ENCODE measurements around the gene CMTM2.
A peak's percentile ranks its signal among the peaks of the same experiment; 100 is the strongest.

Gene CMTM2

DNA sequence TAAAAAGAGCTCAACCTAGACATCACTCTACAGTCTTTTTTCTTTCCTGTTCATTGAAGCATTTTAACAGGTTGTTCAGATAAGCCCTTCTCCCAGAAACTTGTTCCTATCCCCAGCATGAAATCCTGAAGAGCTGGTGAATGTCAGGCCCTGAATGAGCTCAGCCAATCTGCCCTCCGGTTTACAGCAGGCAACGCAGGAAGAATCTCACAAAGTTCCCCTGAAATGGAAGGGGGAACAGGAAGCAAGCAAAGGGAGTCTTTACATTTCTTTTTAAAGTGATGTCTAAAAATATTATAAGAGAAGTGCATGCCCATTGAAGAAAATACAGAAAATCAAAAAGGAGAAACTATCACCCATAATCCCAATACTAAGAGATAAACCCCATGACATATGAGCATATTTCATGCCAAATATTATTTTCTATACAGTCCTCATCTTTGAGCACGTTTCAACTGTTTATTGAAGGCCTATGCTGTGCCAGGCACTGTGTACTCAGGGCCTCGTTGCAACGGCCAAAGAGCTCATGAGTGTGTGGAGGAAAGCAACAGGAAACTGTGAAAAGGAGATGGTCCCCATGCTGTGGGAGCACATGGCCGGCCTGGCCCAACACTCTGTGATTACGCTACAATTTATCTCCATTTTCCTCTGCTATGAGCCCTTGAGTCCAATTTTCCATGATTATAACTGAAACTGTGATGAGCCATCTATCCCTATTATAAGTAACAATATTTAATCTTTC is 35.1 kb upstream of the CMTM2 start:
- Mint-ChIP-seq H3K27ac (no peak overlapping the region), H3K27me3 (ENCODE audit: low read depth) (no peaks in the 10 kb centered on the region), H3K36me3 (ENCODE audit: low read depth) (peaks cover 35% of the 10 kb centered on the region), H3K4me1 (peaks cover 23% of the 10 kb centered on the region), H3K4me3 (no peak overlapping the region), H3K9me3 (no peaks in the 10 kb centered on the region)
- TF ChIP-seq, protein P1, sequence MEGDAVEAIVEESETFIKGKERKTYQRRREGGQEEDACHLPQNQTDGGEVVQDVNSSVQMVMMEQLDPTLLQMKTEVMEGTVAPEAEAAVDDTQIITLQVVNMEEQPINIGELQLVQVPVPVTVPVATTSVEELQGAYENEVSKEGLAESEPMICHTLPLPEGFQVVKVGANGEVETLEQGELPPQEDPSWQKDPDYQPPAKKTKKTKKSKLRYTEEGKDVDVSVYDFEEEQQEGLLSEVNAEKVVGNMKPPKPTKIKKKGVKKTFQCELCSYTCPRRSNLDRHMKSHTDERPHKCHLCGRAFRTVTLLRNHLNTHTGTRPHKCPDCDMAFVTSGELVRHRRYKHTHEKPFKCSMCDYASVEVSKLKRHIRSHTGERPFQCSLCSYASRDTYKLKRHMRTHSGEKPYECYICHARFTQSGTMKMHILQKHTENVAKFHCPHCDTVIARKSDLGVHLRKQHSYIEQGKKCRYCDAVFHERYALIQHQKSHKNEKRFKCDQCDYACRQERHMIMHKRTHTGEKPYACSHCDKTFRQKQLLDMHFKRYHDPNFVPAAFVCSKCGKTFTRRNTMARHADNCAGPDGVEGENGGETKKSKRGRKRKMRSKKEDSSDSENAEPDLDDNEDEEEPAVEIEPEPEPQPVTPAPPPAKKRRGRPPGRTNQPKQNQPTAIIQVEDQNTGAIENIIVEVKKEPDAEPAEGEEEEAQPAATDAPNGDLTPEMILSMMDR (IDR thresholded peaks at IDR 0.05; ENCODE audit: unreplicated experiment in 3 of 3), result no peak

DNA sequence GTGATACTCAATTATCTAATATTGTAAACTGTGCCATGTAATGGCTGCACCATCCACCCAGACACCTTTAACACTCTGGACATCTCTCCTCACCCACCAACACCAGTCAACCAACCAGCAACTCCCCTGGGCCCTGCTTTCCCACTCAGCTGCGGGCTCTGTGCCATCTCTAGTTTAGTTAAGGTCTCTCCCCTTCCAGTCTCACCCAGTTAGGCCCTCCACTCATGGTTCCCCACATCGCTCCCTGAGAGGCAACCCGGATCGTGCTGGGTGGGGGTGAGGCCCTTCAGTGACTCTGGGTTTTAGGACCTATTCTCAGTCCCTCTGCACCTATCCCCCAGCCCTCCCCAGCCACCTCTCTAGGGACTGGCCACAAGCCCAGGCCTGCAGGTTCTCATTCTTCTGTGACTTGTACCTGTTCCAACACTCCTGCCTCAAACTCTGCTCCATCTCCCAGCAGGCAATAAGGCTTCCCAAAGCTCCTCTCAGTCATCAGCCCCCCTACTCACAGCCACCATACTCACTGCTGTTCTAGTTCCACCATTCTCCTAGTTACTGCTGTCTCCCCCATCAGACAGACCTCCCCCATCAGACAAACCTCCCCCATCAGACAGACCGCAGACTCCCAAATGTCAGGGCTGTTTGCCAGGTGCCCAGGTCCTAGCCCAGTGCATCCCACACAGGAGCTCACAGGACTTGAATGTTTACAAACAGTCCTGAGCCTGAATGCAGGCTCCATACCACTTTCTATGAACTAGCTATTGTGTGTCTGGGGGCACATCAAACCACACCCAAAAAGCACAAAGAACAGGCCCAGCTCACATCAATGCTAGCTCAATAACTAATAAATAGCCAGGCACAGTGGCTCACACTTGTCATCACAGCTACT is 31.9 kb upstream of the CMTM2 start:
- peak overlapping the region; percentile 58 to 93 (median 79) for H3K27ac Mint-ChIP-seq
- H3K4me1 Mint-ChIP-seq, result peaks cover 35% of the 10 kb centered on the region
- H3K27me3 Mint-ChIP-seq (ENCODE audit: low read depth), result no peaks in the 10 kb centered on the region
- TF ChIP-seq, protein P1 (IDR thresholded peaks at IDR 0.05; ENCODE audit: unreplicated experiment in 3 of 3), result no peak
- H3K4me3 Mint-ChIP-seq, result peak overlapping the region; percentile 69 to 82 (median 80)
- no peaks in the 10 kb centered on the region for H3K9me3 Mint-ChIP-seq
- H3K36me3 Mint-ChIP-seq (ENCODE audit: low read depth), result peaks cover 28% of the 10 kb centered on the region

GRCh38 chr16:66548068-66548467 is 31.2 kb upstream of the CMTM2 start:
- no peaks in the 10 kb centered on the region for H3K9me3 Mint-ChIP-seq
- TF ChIP-seq, protein P1 (IDR thresholded peaks at IDR 0.05; ENCODE audit: unreplicated experiment in 3 of 3), result no peak
- peaks cover 31% of the 10 kb centered on the region for H3K36me3 Mint-ChIP-seq (ENCODE audit: low read depth)
- peaks cover 37% of the 10 kb centered on the region for H3K4me1 Mint-ChIP-seq
- H3K4me3 Mint-ChIP-seq, result peak overlapping the region; percentile 69 to 82 (median 80)
- H3K27ac Mint-ChIP-seq, result peak overlapping the region; percentile 79 to 93 (median 79)
- no peaks in the 10 kb centered on the region for H3K27me3 Mint-ChIP-seq (ENCODE audit: low read depth)

DNA sequence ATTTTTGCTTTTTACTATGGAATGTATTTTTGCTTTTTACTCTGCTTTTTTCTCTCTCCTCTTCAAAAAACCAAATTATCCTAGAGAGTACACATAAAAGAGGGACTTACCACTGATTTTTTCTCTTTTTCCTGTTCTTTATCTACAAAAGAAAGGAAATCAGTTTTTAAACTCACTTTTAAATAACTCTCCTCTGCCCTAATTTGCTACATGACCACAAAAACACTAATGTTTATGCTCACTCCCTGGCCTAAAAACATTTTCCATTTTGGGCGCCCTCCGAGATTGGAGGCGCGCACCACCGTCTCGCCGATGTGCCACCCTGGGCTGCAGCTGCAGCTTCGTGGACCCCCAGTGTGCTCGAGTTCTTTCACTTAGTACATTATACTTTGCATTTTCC is 30.4 kb upstream of the CMTM2 start:
- Mint-ChIP-seq H3K27ac (peak overlapping the region; percentile 79 to 93 (median 79)), H3K27me3 (ENCODE audit: low read depth) (no peaks in the 10 kb centered on the region), H3K4me1 (peaks cover 45% of the 10 kb centered on the region), H3K36me3 (ENCODE audit: low read depth) (peaks cover 38% of the 10 kb centered on the region), H3K9me3 (no peaks in the 10 kb centered on the region), H3K4me3 (peak overlapping the region; percentile 80 to 82 (median 81))
- TF ChIP-seq, protein P1 (IDR thresholded peaks at IDR 0.05; ENCODE audit: unreplicated experiment in 3 of 3), result no peak

DNA sequence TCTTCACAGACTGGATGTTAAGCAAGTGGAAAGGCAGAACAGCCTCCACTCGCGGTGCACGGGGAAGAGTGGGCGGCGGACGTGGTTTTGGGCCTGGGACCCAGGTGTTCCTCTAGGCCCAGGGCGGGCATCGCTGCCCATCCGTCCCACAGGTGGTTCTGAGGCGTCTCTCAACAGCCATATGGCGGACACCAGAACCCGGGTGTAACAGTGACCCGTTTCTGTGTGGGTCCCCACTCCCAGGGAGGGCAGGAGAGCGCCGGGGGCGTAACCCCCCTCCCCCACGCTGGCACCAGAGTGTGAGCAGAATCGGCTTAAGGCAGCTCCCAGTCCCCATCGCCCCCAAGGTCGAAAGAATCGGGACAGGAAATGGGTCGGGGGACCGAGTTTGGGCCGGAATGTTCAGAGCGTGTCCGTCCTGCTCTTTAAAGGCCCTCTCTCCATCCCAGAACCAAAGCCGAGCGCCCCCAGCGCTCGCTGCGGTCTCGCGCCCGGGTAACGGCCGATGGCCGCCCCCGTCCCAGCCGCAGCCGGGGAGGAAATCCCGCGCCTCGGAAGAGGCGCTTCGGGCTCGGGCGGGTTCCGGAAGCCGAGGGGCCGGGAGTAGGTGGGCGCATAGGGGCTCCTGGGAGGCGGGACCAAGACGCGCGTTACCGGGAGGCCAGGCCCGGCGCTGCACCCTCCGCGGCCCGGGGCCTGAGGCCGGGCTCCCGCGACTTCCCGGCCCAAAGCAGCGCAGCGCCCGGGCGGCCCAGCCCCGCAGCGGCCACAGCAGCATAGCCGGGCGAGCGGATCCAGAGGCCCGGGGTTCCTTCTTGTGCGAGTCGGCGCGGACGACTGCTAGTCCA is 29.8 kb upstream of the CMTM2 start, which contains the start of gene TK2:
TSS of gene TK2 (minus strand) at position 839 of the 848 bp plus-strand sequence. CDS start at position 778, 61 bp downstream.
- TF ChIP-seq, protein P1 (IDR thresholded peaks at IDR 0.05; ENCODE audit: unreplicated experiment in 3 of 3), result peak; percentile 15 to 24 (median 19)
- peak within 1 kb of the TSS; percentile 98 to 99 (median 98) for H3K27ac Mint-ChIP-seq

More for the DNA sequence above, 29.8 kb upstream of the CMTM2 start, which contains the start of gene TK2:
- H3K4me3 Mint-ChIP-seq, result peak within 1 kb of the TSS; percentile 86 to 92 (median 91)
- no peaks in the 10 kb centered on the region for H3K27me3 Mint-ChIP-seq (ENCODE audit: low read depth)
- H3K9me3 Mint-ChIP-seq, result no peaks in the 10 kb centered on the region
- H3K36me3 Mint-ChIP-seq (ENCODE audit: low read depth), result peaks cover 37% of the 10 kb centered on the region
- H3K4me1 Mint-ChIP-seq, result peaks cover 51% of the 10 kb centered on the region

Measured in nephron (organoid).